Activated CD4-positive, alpha-beta T cell treated with anti-CD3 and anti-CD28 coated beads, Interleukin-2, amount 50 U/mL, for 1 hour (primary cell): ENCODE results near the gene TBCC.
A peak's percentile ranks its signal among the peaks of the same experiment; 100 is the strongest.

Source experiments
- DNase-seq: peaks from one replicate; pipeline ENCODE4 v3.0.0-alpha.2; 2020

Gene TBCC

GRCh38 chr6:42745640-42746462, at the start of gene TBCC:
Gene TBCC (minus strand): TSS chr6:42746103. CDS start chr6:42746073, 30 bp downstream.
- DNase-seq = peak; percentile 90

DNA sequence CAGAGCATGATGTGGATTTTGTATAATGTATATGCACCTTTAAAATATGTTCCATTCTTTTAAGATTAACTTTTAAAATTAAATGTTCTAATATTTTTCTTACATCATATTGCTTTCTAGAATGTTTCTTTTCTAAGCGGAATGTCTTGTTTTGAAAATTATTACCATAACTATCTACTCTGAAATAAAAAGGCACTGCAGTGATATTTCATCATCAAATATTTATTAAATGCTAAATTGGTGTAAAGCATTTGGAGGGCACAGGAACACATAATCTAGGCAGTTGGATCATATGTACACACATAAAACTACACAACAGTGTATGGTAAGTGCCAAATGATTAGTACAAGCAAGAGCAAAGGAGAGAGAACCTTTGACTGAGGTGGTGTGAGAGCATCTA, 49.7 kb upstream of the TBCC start:
- no peak for DNase-seq

DNA sequence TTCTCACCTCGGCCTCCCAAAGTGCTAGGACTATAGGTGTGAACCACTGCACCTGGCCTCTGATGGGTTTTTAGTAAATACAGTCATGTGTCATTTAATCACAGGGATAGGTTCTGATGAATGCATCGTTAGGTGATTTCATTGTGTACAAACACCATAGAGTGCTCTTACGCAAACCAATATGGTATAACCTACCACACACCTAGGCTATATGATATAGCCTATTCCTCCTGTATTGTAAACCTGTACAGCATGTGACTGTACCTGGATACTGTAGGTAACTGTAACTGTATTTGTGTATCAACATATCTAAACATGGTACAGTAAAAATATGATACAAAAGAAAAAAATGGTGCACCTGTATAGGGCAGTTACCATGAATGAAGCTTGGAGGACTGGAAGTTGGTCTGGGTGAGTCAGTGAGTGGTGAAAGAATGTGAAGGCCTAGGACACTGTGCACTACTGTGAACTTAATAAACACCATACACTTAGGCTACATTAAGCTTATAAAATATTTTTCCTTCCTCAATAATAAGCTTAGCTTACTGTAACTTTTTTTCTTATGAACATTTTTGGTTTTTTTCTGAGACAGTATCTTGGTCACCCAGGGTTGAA, 45.9 kb upstream of the TBCC start:
- no peak for DNase-seq

- no peak for DNase-seq
Observed at GRCh38 chr6:42790549-42791181, 44.8 kb upstream of the TBCC start.

- DNase-seq = no peak
Observed at GRCh38 chr6:42788671-42789070, 42.8 kb upstream of the TBCC start.

GRCh38 chr6:42787063-42787472, 41.2 kb upstream of the TBCC start:
- DNase-seq = no peak

- DNase-seq = no peak
Observed at GRCh38 chr6:42786525-42786985, 40.7 kb upstream of the TBCC start.

DNA sequence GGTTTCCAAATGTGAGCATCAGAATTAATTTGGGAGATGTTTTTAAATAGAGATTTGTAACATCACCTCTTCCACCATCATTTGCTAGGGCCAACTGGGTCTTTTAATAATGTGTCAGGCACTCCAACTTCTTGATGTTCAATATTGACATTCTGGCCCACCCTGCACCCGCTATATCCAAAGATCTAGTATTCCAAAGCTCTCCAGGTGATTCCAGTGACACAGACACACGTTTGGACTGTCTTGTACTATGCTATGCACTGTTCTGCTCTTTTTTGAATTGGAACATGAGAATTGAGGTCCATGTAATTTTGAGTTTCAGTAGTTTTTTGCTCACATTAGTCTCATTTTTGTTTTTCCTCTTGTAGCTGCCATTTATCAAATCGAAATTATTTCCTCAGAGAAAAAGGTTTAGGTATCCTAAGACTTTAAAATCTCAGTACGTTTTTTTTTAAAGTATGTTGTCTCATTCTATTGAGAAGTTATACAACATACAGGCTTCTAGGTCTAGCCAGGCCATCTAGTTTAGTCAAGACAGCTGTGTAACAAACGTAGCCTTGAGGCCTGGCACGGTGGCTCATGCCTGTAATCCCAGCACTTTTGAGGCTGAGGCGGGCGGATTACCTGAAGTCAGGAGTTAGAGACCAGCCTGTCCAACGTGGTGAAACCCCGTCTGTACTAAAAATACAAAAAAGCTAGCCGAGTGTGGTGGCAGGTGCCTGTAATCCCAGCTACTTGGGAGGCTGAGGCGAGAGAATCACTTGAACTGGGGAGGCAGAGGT, 39.0 kb upstream of the TBCC start:
- DNase-seq = no peak

GRCh38 chr6:42783876-42784642, 38.2 kb upstream of the TBCC start:
- DNase-seq = no peak

- DNase-seq = peak; percentile 80
Observed at GRCh38 chr6:42783177-42783875, 37.4 kb upstream of the TBCC start.

GRCh38 chr6:42782689-42783176, 36.8 kb upstream of the TBCC start:
- DNase-seq = peak; percentile 78

DNA sequence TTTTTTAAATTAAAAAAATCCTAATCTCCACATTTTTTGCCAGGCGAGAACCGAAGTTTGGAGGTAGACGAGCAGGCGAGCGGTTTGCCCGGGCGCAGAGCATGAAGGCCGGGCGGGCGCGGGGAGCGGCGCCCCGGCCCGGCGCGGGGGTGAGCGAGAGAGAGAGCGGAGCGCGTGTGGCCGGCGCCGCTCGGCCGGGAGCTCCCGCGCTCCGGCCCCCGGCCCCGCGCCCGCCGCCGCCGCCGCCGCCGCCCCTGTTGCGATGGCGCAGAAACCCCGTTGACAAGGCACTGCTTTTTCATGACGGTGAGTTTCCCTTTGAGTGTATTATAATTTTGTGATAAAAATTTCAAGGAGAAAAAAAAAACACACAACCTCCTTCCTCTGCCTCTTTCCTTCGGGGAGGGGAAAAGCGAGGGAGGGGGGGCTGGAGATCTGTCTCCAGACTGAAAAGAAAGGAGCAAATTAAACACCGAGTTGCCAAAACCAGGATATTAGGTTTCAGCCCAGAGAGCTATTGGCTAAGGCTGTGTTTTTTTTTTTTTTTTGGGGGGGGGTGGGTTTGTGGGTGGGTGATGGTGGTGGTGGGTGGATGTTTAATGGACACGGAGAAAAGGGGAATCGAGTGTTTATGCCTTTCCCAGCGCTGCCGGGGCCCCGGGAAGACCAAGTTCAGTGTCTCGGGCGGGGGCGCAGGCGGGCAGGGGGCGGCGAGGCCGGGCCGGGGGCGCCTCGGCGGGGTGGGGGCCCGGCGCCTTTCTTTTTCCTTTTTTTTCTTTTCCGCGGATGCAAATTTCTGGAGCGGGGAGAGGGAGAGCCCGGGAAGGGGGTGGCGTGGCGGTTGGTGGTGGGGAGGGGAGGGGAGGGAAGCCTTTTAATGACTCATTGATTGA, 36.1 kb upstream of the TBCC start, which contains the start of gene BICRAL:
Gene BICRAL (plus strand): TSS at position 257 of the 893 bp plus-strand sequence. CDS start 39,971 bp downstream, outside the sequence.
- DNase-seq = peak; percentile 78

DNA sequence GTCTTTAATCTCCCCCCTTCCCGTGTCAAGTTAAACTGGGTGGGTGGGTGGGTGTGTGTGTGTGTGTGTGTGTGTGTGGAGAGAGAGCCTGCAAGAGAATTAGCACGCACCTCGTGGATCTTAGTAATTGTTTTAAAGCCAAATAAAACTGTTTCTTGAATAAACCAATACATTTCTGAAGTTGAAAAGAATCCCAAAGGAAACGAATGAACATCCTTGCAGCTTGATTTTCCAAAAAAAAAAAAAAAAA, 35.6 kb upstream of the TBCC start:
- DNase-seq = no peak

DNA sequence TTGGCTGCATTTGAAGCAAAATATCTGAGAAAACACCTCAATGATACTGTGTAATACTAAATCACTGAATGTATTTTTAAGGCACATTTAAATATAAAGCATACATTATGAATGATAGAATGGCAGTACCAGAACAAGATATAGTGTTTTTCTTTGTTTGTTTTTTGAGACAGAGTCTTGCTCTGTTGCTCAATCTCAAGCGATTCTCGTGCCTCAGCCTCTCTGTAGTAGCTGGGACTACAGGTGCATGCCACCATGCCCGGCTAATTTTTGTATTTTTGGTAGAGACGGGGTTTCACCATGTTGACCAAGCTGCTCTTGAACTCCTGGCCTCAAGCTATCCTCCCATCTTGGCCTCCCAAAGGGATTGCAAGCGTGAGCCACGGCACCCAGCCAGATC, 33.6 kb upstream of the TBCC start:
- no peak for DNase-seq

GRCh38 chr6:42778122-42778521, 32.2 kb upstream of the TBCC start:
- DNase-seq = no peak

DNA sequence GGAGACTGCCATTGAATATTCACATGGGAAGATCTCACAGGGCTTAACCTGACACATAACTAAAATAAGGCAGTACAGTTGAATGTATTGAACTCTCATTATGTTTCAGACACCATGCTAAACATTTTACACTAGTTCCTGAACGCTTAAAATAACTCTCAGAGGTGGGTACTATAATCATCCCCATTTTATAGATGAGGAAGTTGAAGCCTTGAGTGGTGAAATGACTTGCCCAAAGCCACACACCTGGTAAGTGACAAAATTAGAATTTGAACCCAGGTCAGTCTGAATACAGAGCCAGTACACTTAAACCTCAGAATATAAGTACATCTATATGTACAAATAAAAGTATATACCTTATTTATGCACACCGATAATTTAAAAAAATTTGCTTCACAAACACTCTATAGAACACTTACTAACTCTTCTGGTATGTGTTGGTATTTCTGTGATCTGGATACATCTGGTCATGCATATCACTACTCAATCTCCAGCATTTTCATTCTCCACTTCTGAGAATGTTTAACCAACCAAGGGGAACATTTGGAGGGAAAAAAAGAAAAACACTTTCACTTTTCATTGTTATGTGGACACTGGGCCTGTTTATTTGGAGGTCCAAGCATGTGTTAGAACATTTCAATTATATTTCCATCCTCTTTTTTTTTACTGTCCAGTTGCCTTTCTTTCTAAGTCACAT, 31.4 kb upstream of the TBCC start:
- no peak for DNase-seq

GRCh38 chr6:42774821-42775487, 29.1 kb upstream of the TBCC start:
- peak; percentile 36 for DNase-seq

DNA sequence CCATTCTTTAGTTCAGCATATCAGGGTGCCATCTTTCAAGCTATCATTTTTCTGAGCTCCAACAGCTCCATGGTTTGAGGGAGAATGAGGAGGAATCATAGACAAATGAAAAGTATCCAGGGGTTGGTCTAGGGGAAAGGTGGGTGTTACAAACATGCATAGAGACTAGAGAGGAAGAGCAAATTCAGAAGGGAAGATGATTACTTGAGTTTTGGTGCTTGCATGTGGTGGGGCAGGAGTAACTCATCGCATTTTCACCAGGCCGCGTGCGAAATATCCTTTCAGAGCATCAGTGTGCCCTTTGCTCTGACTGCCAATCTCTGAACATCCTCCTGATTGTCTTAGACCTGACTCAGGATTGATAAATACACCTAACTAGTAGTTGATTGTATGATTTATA, 28.3 kb upstream of the TBCC start:
- peak; percentile 35 for DNase-seq

DNA sequence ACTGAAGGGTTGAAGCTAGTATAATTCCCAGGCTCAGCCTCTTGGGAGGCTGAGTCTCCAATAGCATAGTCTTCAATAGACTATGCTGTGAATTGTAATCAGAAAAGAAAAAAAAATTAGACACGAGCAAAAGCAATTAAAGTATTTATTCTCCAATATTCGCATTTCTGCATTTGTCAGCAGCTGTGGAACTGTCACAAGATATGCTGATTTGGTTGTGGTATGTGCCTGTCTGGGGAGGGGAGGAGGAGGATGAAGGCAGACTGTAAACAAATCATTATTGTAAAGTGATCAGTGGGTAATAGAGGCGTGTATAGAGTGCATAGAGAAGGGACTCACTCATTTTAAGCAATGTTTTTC, 25.8 kb upstream of the TBCC start:
- no peak for DNase-seq
